Breast epithelium (tissue), 4 donors: ENCODE data around the gene TMEFF2. TPM values are rescaled to one million over a fixed set of nuclear protein-coding genes. Genes with fewer than 3 reads are reported as not detected.

ENCODE experiments used
- DNase-seq, 2 donors: peaks; one replicate each; pipeline ENCODE4 v3.0.0-alpha.2; 2019; ENCODE audit warnings: low spot score in 2 of 2
- H3K27ac ChIP-seq, 2 donors: fragments of 200-600 bp; sonication (generic) in 1 of 2; one replicate each; pipeline ENCODE4 v1.5.1; 2016 to 2019; ENCODE audit warnings: mild to moderate bottlenecking in 1 of 2
- H3K27me3 ChIP-seq, 2 donors: fragments of 200-600 bp; sonication (generic) in 1 of 2; one replicate each; pipeline versions ENCODE4 v1.5.1 to v1.6.0; 2017 to 2019; ENCODE audit warnings: control low read depth in 1 of 2, mild to moderate bottlenecking in 1 of 2
- H3K36me3 ChIP-seq: fragments of 200-600 bp; one replicate; pipeline ENCODE4 v1.5.1; 2019
- H3K4me1 ChIP-seq, 2 donors: fragments of 200-600 bp; sonication (generic); one replicate each; pipeline ENCODE4 v1.5.1; 2016 to 2019; ENCODE audit warnings: control low read depth in 1 of 2
- H3K4me3 ChIP-seq, 3 donors: fragments of 200-600 bp; sonication (generic); 1 replicate in 2 of 3; 2 replicates in 1 of 3; pipeline ENCODE4 v1.5.1; 2016 to 2019; ENCODE audit warnings: mild to moderate bottlenecking in 3 of 3, moderate library complexity in 2 of 3
- H3K9me3 ChIP-seq, 2 donors: fragments of 200-600 bp; sonication (generic) in 1 of 2; one replicate each; pipeline ENCODE4 v1.5.1; 2016 to 2019; ENCODE audit warnings: control low read depth in 1 of 2
- CTCF ChIP-seq, 3 donors: fragments of 450-650 bp; IDR thresholded peaks; one replicate each; pipeline ENCODE4 v1.5.1; 2016 to 2017; ENCODE audit warnings: antibody characterized with exemption in 3 of 3, mild to moderate bottlenecking in 3 of 3, moderate library complexity in 3 of 3
- POLR2A ChIP-seq: fragments of 450-650 bp; IDR thresholded peaks from one replicate; pipeline ENCODE4 v1.6.1; 2016; ENCODE audit warnings: antibody characterized with exemption, mild to moderate bottlenecking, moderate library complexity
- POLR2AphosphoS5 ChIP-seq, 3 donors: sonication (generic); formaldehyde crosslinking; IDR thresholded peaks; one replicate each; pipeline ENCODE4 v1.6.1; 2017; ENCODE audit warnings: antibody characterized with exemption in 3 of 3
- intact Hi-C: fragments of 100-400 bp; cut with DNase I; formaldehyde crosslinking; loops from one replicate; pipeline ENCODE4 v1.15.1; 2023; ENCODE audit warnings: low total_unique reads
- total RNA-seq, 3 donors: library from RNA; depleted of rRNA; stranded (reverse); fragments of >200 nt; gene quantifications; one replicate each; pipeline ENCODE4 v1.1.0, GENCODE V29; 2016

TMEFF2 gene
- total RNA-seq, 3 donors from 2014 or later, result 0.32 TPM; not detected in 2

GRCh38 chr2:192026825-192027120, 168.0 kb downstream of the TMEFF2 start:
- H3K36me3 ChIP-seq, result no peaks in the 10 kb centered on the region
- H3K27ac ChIP-seq, result no peak overlapping the region
- H3K4me1 ChIP-seq, result no peaks in the 10 kb centered on the region

GRCh38 chr2:192026059-192026824, 168.5 kb downstream of the TMEFF2 start:
- H3K36me3 ChIP-seq, result no peaks in the 10 kb centered on the region
- no peaks in the 10 kb centered on the region for H3K4me1 ChIP-seq
- no peak for DNase-seq
- no peak for TF ChIP-seq POLR2AphosphoS5 (IDR thresholded peaks at IDR 0.05)
- no peak overlapping the region for H3K4me3 ChIP-seq
- no peaks in the 10 kb centered on the region for H3K9me3 ChIP-seq
- no peaks in the 10 kb centered on the region for H3K27me3 ChIP-seq
- H3K27ac ChIP-seq, result no peak overlapping the region
- intact Hi-C loops, result no loop called here

More at GRCh38 chr2:192026825-192027120, 168.0 kb downstream of the TMEFF2 start:
- Histone ChIP-seq H3K4me3 (no peak overlapping the region), H3K27me3 (no peaks in the 10 kb centered on the region), H3K9me3 (no peaks in the 10 kb centered on the region)
- DNase-seq, result no peak
- no peak for TF ChIP-seq CTCF (IDR thresholded peaks at IDR 0.05)
- no peak for TF ChIP-seq POLR2A
- TF ChIP-seq POLR2AphosphoS5 (IDR thresholded peaks at IDR 0.05), result no peak
- intact Hi-C loops, result no loop called here

- H3K27me3 ChIP-seq, result no peaks in the 10 kb centered on the region
- H3K27ac ChIP-seq, result no peak overlapping the region
- DNase-seq, result no peak
- TF ChIP-seq CTCF (IDR thresholded peaks at IDR 0.05), result no peak
- TF ChIP-seq POLR2AphosphoS5 (IDR thresholded peaks at IDR 0.05), result no peak
- H3K4me1 ChIP-seq, result no peaks in the 10 kb centered on the region
- H3K36me3 ChIP-seq, result no peaks in the 10 kb centered on the region
- intact Hi-C loops, result no loop called here
- no peaks in the 10 kb centered on the region for H3K9me3 ChIP-seq
- H3K4me3 ChIP-seq, result no peak overlapping the region
Observed at GRCh38 chr2:192025637-192026036, 169.1 kb downstream of the TMEFF2 start.

- TF ChIP-seq CTCF (IDR thresholded peaks at IDR 0.05) (no peak), POLR2AphosphoS5 (IDR thresholded peaks at IDR 0.05) (no peak), POLR2A (no peak)
- DNase-seq, result no peak
- Histone ChIP-seq H3K27me3 (no peaks in the 10 kb centered on the region), H3K4me1 (no peaks in the 10 kb centered on the region), H3K36me3 (no peaks in the 10 kb centered on the region), H3K27ac (no peak overlapping the region), H3K4me3 (no peak overlapping the region), H3K9me3 (no peaks in the 10 kb centered on the region)
- intact Hi-C loops, result no loop called here
Observed at GRCh38 chr2:192023006-192023405, 171.7 kb downstream of the TMEFF2 start.

GRCh38 chr2:192017844-192018243, 176.9 kb downstream of the TMEFF2 start:
- Histone ChIP-seq H3K4me1 (no peaks in the 10 kb centered on the region), H3K9me3 (no peaks in the 10 kb centered on the region), H3K27ac (no peak overlapping the region), H3K4me3 (no peak overlapping the region), H3K36me3 (no peaks in the 10 kb centered on the region), H3K27me3 (no peaks in the 10 kb centered on the region)
- intact Hi-C loops, result no loop called here
- no peak for TF ChIP-seq POLR2A
- no peak for TF ChIP-seq CTCF (IDR thresholded peaks at IDR 0.05)
- no peak for DNase-seq

GRCh38 chr2:192016265-192016664, 178.5 kb downstream of the TMEFF2 start:
- H3K36me3 ChIP-seq, result no peaks in the 10 kb centered on the region
- no peak overlapping the region for H3K4me3 ChIP-seq
- intact Hi-C loops, result no loop called here
- no peaks in the 10 kb centered on the region for H3K4me1 ChIP-seq
- no peak for TF ChIP-seq POLR2A
- no peak for TF ChIP-seq CTCF (IDR thresholded peaks at IDR 0.05)
- no peak for TF ChIP-seq POLR2AphosphoS5 (IDR thresholded peaks at IDR 0.05)
- no peak for DNase-seq
- H3K27ac ChIP-seq, result no peak overlapping the region
- H3K27me3 ChIP-seq, result no peaks in the 10 kb centered on the region
- no peaks in the 10 kb centered on the region for H3K9me3 ChIP-seq
